GM23338 (cell line): ENCODE data around the gene NDUFS6.

ENCODE experiments used
- EZH2 ChIP-seq: fragments of 200-600 bp; sonication (generic); IDR thresholded peaks from one replicate; pipeline ENCODE4 v1.8.0; 2017; ENCODE audit warnings: antibody characterized with exemption, mild to moderate bottlenecking, low read depth; ENCODE audit not compliant: unreplicated experiment
- EZH2phosphoT487 ChIP-seq: fragments of 200-600 bp; sonication (generic); IDR thresholded peaks from one replicate; pipeline ENCODE4 v1.8.1; 2018; ENCODE audit warnings: antibody characterized with exemption; ENCODE audit not compliant: unreplicated experiment
- POLR2AphosphoS5 ChIP-seq: IDR thresholded peaks from 2 replicates; pipeline ENCODE4 v1.6.1; 2016; ENCODE audit warnings: antibody characterized with exemption, low read depth
- ZNF331 ChIP-seq: fragments of 250-450 bp; sonication (Bioruptor Pico); IDR thresholded peaks from 2 replicates; pipeline ENCODE4 v1.5.0; 2020; ENCODE audit warnings: low read depth, mild to moderate bottlenecking, moderate library complexity
- TF ChIP-seq, protein P1 (sequence below), 2 experiments: fragments of 200-600 bp in 1 of 2; sonication (generic) in 1 of 2; conservative IDR thresholded peaks; 2 replicates each; pipeline versions ENCODE4 v1.5.1 to v1.6.1; 2016 to 2017; ENCODE audit warnings: antibody characterized with exemption in 2 of 2, low read depth in 2 of 2, mild to moderate bottlenecking in 2 of 2, moderate library complexity in 1 of 2

DNA sequence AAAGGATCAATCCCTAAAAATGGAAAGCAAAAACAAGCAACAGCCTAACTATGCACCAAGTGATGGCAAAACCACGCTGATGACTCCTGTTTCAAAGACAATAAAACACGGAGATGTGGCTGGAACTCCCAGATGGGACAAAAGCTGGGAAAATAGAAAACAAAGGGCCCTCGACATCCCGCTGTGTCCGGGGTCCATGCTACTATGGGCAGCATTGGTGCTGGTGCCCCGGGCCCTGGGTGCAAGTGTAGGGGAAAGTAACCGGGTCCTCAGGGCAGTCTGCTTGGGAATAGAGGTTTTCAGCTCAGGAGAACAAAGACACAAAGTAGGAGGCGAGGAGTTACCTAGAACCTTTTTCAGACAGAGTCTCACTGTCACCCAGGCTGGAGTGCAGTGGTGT, 47.7 kb upstream of the NDUFS6 start:
- TF ChIP-seq, protein P1, sequence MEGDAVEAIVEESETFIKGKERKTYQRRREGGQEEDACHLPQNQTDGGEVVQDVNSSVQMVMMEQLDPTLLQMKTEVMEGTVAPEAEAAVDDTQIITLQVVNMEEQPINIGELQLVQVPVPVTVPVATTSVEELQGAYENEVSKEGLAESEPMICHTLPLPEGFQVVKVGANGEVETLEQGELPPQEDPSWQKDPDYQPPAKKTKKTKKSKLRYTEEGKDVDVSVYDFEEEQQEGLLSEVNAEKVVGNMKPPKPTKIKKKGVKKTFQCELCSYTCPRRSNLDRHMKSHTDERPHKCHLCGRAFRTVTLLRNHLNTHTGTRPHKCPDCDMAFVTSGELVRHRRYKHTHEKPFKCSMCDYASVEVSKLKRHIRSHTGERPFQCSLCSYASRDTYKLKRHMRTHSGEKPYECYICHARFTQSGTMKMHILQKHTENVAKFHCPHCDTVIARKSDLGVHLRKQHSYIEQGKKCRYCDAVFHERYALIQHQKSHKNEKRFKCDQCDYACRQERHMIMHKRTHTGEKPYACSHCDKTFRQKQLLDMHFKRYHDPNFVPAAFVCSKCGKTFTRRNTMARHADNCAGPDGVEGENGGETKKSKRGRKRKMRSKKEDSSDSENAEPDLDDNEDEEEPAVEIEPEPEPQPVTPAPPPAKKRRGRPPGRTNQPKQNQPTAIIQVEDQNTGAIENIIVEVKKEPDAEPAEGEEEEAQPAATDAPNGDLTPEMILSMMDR (conservative IDR thresholded peaks at IDR 0.05; ENCODE audit: low read depth in 2 of 2): no peak
- TF ChIP-seq EZH2phosphoT487: no peak
- TF ChIP-seq EZH2: no peak
- TF ChIP-seq ZNF331: no peak
- TF ChIP-seq POLR2AphosphoS5: no peak
